Kidney epithelial cell (primary cell): ENCODE results near the gene EPX. TPM values are rescaled to one million over a fixed set of nuclear protein-coding genes. Genes with fewer than 3 reads are reported as not detected.

Experiments
- DNase-seq: peaks from one replicate; pipeline ENCODE4 v3.0.0-alpha.2; 2010; ENCODE audit warnings: low read depth
- H3K27me3 ChIP-seq: 2 replicates; pipeline ENCODE4 v1.6.0; 2011; ENCODE audit warnings: low read length; ENCODE audit not compliant: control insufficient read depth, insufficient read depth
- H3K36me3 ChIP-seq: 2 replicates; pipeline ENCODE4 v1.5.1; 2011; ENCODE audit warnings: low read length; ENCODE audit not compliant: control insufficient read depth, insufficient read depth
- H3K4me3 ChIP-seq: 2 replicates; pipeline ENCODE4 v1.5.1; 2011; ENCODE audit warnings: low read depth, mild to moderate bottlenecking, control low read depth, low read length
- total RNA-seq: library from RNA; depleted of rRNA; stranded (reverse); fragments of >200 nt; gene quantifications from 2 replicates; pipeline ENCODE4 v1.2.3, GENCODE V29; 2015
- TF ChIP-seq, protein P1 (sequence below): IDR thresholded peaks from 2 replicates; pipeline ENCODE4 v1.5.1; 2011; ENCODE audit warnings: mild to moderate bottlenecking, moderate library complexity, low read length, control low read depth, inconsistent platforms; ENCODE audit not compliant: insufficient read depth, poor library complexity, severe bottlenecking

Gene EPX
- total RNA-seq, 1 donor from 2014 or later, result not detected

DNA sequence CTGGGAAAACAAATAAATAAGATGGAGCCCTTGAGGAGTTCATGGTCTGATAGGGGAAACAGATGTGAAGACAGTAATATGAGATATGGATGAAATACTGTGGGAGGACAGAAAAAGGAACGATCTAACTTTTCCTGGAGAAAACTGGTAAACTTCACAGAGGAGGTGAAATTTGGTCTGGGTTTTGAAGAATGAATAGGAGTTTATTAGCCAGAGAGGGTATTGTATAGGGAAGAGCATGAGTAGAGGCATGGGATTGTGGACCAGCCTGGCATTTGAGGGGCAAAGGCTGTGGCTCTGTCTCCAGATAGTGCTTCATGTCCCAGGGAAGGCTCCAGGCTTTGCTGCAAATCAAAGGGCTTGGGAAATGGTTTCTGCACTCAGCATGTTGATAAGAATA, 47.5 kb downstream of the EPX start:
- no peak for DNase-seq
- Histone ChIP-seq H3K27me3 (peaks cover 26% of the 10 kb centered on the region), H3K36me3 (no peaks in the 10 kb centered on the region), H3K4me3 (no peak overlapping the region)
- TF ChIP-seq, protein P1, sequence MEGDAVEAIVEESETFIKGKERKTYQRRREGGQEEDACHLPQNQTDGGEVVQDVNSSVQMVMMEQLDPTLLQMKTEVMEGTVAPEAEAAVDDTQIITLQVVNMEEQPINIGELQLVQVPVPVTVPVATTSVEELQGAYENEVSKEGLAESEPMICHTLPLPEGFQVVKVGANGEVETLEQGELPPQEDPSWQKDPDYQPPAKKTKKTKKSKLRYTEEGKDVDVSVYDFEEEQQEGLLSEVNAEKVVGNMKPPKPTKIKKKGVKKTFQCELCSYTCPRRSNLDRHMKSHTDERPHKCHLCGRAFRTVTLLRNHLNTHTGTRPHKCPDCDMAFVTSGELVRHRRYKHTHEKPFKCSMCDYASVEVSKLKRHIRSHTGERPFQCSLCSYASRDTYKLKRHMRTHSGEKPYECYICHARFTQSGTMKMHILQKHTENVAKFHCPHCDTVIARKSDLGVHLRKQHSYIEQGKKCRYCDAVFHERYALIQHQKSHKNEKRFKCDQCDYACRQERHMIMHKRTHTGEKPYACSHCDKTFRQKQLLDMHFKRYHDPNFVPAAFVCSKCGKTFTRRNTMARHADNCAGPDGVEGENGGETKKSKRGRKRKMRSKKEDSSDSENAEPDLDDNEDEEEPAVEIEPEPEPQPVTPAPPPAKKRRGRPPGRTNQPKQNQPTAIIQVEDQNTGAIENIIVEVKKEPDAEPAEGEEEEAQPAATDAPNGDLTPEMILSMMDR, result no peak

DNA sequence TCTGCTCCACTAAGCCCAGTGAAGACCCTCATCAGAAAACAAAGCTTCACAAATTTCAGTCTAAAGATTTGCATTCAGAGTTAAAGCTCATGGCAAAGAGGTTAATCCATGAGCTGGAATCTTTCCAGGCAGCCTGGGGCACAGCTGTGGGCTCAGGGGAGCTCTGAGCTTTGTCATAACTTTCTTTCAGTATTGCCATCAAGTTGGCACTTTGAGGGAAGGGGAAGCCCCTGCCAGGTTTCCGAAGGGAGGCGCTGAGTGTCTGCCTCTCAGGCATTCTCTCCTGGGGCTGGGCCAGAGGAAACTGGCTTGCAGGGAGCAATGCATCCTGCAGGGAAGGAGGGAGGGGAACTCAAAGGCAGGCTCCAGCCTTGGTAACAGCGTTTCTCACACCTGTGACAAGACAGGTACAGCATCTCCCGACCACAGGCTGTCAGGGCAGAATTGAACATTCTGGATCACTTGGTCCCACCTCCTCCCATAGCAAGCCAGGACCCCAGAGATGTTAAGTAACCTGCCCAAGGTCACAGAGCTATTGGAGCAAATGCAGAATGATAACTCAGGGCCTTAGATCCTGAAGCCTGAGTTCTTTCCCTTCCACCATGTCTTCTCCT, 49.8 kb downstream of the EPX start:
- H3K4me3 ChIP-seq, result no peak overlapping the region
- TF ChIP-seq, protein P1, result no peak
- H3K36me3 ChIP-seq, result no peaks in the 10 kb centered on the region
- no peak for DNase-seq
- H3K27me3 ChIP-seq, result peaks cover 22% of the 10 kb centered on the region

DNA sequence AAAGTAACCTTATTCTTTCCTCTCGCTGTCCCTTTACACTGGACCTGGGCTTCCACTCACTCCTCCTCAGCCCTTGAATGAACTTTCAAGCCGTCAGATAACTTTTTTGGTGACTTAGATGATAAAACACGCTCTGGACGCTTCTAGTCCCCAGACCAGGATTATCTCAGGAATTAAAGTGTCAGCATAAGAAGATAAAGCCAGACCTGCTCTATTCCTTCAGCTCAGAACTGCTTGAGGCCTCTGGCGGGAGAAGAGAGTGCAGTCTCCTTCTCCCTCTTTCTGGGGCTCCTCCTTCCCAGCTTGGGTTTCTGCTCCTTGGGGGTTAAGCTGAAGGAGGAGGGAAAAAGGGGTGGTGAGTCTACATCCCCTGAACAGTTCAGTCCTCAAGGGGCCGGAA, 52.4 kb downstream of the EPX start:
- TF ChIP-seq, protein P1, result no peak
- Histone ChIP-seq H3K4me3 (no peak overlapping the region), H3K27me3 (peaks cover 30% of the 10 kb centered on the region), H3K36me3 (no peaks in the 10 kb centered on the region)
- DNase-seq, result no peak

DNA sequence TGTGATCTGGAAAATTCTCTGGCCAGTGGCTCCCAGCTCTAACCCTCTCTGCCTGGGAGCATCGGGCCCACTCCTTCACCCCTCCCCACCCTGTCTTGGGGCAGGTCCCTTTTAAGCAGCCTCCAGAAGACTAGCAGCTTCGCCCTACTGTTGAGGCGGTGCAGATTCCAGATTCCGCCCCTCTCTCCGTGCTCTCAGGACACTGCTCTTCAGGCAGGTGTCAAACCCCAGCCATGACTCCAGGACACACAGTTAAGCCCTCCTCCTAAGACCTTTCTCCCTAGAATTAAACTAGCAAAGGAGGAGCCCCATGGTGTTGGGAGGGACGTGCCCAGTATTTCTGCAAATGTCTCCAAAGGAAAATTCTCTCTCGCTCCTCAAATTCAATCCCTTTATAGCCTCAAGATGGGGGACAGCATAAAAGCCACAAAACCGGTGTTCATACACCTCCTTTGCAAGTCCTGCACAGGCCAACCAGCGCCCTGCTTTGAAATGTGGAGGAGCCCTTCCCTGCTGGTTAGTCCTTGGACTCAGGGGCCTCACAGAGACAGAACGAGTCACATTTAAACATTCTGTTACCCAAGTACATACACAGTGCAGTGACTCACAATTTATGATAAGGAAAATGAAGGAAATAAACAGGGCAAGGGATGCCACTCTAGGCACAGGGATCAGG, 53.0 kb downstream of the EPX start:
- H3K4me3 ChIP-seq, result no peak overlapping the region
- no peaks in the 10 kb centered on the region for H3K36me3 ChIP-seq
- TF ChIP-seq, protein P1, result no peak
- DNase-seq, result no peak
- peaks cover 34% of the 10 kb centered on the region for H3K27me3 ChIP-seq

DNA sequence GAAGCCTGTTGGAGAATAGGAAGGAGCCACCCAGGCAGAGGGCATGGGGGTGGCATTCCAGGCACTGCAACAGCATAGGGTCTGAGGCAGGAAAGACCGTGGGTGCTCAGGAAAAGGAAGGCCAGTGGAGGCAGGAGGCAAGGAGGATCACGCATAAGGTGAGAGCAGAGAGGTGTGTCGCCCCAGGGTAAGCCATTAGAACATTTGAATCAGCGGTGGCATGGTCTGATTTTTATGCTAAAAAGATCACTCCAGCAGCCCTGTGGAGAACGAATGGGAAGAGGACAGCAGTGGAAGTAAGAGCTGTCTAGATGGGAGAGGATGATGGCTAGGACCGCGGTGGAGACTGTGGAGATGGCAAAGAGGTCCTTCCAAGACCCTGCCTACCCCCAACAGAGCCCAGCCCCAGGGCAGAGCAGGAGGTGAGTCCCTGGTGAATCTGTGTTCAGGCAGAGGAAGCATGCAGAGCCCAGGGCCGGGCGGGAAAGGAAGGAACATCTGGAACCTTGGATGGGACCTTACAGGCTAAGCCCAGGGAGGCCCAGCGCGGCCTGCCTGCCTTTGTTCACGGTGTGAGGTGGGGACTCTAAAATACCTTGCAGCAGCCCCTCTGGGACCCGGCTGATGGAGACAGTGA, 53.7 kb downstream of the EPX start:
- TF ChIP-seq, protein P1, result no peak
- no peak for DNase-seq
- peaks cover 35% of the 10 kb centered on the region for H3K27me3 ChIP-seq
- H3K4me3 ChIP-seq, result no peak overlapping the region
- H3K36me3 ChIP-seq, result no peaks in the 10 kb centered on the region
